NCI-H2107 (cell line): ENCODE results near the gene TPST2.

Experiments
- DNase-seq: peaks from one replicate; lab custom pipeline; 2025; lab: John Stamatoyannopoulos, UW

TPST2 gene

GRCh38 chr22:26489447-26490036 is 100.4 kb downstream of the TPST2 start:
- DNase-seq: no peak

- no peak for DNase-seq
Observed at GRCh38 chr22:26487996-26488395, 101.9 kb downstream of the TPST2 start.

GRCh38 chr22:26486394-26486793 is 103.5 kb downstream of the TPST2 start:
- no peak for DNase-seq

GRCh38 chr22:26485806-26486390 is 104.0 kb downstream of the TPST2 start:
- DNase-seq: no peak

- no peak for DNase-seq
Observed at GRCh38 chr22:26485013-26485412, 104.9 kb downstream of the TPST2 start.

GRCh38 chr22:26484360-26484706 is 105.6 kb downstream of the TPST2 start:
- DNase-seq: no peak

GRCh38 chr22:26483439-26484359 is 106.2 kb downstream of the TPST2 start, which contains the start of the genes HPS4 and SRRD:
HPS4 (minus strand) TSS chr22:26483783; CDS start chr22:26481762, 2,021 bp downstream.
SRRD (plus strand) TSS chr22:26483877; CDS start chr22:26483891, 14 bp downstream.
- DNase-seq: peak; percentile 63

- DNase-seq: no peak
Observed at GRCh38 chr22:26483043-26483438, 106.9 kb downstream of the TPST2 start.

GRCh38 chr22:26482161-26482560 is 107.8 kb downstream of the TPST2 start:
- DNase-seq: no peak

- no peak for DNase-seq
Observed at GRCh38 chr22:26481694-26482093, 108.2 kb downstream of the TPST2 start.

- DNase-seq: no peak
Observed at GRCh38 chr22:26481112-26481693, 108.7 kb downstream of the TPST2 start.

GRCh38 chr22:26480611-26480932 is 109.4 kb downstream of the TPST2 start:
- no peak for DNase-seq

- DNase-seq: no peak
Observed at GRCh38 chr22:26479792-26480610, 109.9 kb downstream of the TPST2 start.

GRCh38 chr22:26479043-26479791 is 110.7 kb downstream of the TPST2 start:
- DNase-seq: no peak

- no peak for DNase-seq
Observed at GRCh38 chr22:26477341-26477731, 112.6 kb downstream of the TPST2 start.

- no peak for DNase-seq
Observed at GRCh38 chr22:26476705-26477340, 113.1 kb downstream of the TPST2 start.

GRCh38 chr22:26474682-26475081 is 115.2 kb downstream of the TPST2 start:
- DNase-seq: no peak
